ENCODE results near the gene ACSF2. TPM values are rescaled to one million over a fixed set of nuclear protein-coding genes. Genes with fewer than 3 reads are reported as not detected.

The ACSF2 gene
- total and polyA plus RNA-seq, 2 of the 13 experiments (the other 11 are each of a cell fraction or from before 2014, with no cell fraction given), result 87.3 to 109 TPM

DNA sequence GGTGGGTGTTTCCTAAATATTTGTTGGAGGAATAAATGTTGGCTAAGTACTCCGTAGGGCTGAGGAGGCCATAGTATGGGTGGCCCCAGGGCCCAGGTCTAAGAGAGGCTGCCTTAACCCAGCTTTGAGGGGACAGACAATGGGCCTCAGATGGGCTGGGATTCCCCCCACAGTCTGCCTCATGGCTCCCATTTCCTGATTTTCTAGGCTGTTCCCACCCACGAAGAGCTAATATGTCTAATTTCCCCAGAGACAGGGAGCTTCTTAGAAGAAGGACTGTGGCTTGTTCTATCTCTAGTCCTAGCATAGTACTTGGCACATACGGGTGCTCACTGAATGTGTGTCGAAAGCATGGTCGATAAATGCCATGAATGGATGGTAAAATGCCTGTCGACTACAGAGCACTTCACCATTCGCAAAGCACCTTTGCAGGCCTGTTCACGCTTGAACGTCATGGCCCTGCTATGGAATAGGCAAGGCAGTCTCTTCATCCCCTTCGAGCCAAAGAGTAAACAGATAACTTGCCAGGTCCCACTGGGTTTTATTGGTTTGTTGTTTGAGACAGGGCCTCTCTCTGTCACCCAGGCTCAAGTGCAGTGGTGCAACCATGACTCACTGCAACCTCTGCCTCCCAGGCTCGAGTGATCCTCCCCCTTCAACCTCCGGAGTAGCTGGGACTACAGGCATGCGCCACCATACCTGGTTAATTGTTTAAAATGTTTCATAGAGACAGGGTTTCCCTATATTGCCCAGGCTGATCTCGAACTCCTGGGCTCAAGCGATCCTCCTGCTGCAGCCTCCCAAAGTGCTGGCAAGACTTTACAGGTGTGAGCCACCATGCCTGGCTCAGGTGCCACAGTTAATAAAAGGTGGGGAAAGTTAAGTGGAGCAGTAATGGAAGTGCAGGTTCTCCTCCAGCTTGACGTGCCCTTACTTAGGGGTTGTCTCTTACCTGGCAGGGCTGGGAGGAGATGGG, 33.0 kb downstream of the ACSF2 start (continued):
- TF ChIP-seq ZBTB40 (IDR thresholded peaks at IDR 0.05) (no peak), ZBTB40 (CRISPR knock-in tag; IDR thresholded peaks at IDR 0.05) (peak; percentile 82; the same call in 1 of the 2 replicates), STAT5B (CRISPR knock-in tag; IDR thresholded peaks at IDR 0.05) (no peak), ZNF143 (CRISPR knock-in tag; IDR thresholded peaks at IDR 0.05) (no peak), ZNF841 (CRISPR knock-in tag; IDR thresholded peaks at IDR 0.05; ENCODE audit: borderline replicate concordance) (no peak), TIGD3 (CRISPR knock-in tag; IDR thresholded peaks at IDR 0.05; ENCODE audit: borderline replicate concordance) (no peak), CREBL2 (CRISPR knock-in tag; IDR thresholded peaks at IDR 0.05; ENCODE audit: borderline replicate concordance) (no peak)
- TF ChIP-seq, protein P1, sequence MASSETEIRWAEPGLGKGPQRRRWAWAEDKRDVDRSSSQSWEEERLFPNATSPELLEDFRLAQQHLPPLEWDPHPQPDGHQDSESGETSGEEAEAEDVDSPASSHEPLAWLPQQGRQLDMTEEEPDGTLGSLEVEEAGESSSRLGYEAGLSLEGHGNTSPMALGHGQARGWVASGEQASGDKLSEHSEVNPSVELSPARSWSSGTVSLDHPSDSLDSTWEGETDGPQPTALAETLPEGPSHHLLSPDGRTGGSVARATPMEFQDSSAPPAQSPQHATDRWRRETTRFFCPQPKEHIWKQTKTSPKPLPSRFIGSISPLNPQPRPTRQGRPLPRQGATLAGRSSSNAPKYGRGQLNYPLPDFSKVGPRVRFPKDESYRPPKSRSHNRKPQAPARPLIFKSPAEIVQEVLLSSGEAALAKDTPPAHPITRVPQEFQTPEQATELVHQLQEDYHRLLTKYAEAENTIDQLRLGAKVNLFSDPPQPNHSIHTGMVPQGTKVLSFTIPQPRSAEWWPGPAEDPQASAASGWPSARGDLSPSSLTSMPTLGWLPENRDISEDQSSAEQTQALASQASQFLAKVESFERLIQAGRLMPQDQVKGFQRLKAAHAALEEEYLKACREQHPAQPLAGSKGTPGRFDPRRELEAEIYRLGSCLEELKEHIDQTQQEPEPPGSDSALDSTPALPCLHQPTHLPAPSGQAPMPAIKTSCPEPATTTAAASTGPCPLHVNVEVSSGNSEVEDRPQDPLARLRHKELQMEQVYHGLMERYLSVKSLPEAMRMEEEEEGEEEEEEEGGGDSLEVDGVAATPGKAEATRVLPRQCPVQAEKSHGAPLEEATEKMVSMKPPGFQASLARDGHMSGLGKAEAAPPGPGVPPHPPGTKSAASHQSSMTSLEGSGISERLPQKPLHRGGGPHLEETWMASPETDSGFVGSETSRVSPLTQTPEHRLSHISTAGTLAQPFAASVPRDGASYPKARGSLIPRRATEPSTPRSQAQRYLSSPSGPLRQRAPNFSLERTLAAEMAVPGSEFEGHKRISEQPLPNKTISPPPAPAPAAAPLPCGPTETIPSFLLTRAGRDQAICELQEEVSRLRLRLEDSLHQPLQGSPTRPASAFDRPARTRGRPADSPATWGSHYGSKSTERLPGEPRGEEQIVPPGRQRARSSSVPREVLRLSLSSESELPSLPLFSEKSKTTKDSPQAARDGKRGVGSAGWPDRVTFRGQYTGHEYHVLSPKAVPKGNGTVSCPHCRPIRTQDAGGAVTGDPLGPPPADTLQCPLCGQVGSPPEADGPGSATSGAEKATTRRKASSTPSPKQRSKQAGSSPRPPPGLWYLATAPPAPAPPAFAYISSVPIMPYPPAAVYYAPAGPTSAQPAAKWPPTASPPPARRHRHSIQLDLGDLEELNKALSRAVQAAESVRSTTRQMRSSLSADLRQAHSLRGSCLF (CRISPR knock-in tag; IDR thresholded peaks at IDR 0.05; ENCODE audit: borderline replicate concordance), result no peak
- TF ChIP-seq, protein P2, sequence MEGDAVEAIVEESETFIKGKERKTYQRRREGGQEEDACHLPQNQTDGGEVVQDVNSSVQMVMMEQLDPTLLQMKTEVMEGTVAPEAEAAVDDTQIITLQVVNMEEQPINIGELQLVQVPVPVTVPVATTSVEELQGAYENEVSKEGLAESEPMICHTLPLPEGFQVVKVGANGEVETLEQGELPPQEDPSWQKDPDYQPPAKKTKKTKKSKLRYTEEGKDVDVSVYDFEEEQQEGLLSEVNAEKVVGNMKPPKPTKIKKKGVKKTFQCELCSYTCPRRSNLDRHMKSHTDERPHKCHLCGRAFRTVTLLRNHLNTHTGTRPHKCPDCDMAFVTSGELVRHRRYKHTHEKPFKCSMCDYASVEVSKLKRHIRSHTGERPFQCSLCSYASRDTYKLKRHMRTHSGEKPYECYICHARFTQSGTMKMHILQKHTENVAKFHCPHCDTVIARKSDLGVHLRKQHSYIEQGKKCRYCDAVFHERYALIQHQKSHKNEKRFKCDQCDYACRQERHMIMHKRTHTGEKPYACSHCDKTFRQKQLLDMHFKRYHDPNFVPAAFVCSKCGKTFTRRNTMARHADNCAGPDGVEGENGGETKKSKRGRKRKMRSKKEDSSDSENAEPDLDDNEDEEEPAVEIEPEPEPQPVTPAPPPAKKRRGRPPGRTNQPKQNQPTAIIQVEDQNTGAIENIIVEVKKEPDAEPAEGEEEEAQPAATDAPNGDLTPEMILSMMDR (CRISPR knock-in tag; IDR thresholded peaks at IDR 0.05), result peak; percentile 26

All from HepG2 (cell line).